RWPE2 (cell line): ENCODE results near the gene SDR42E2.
"Not testable (repeated sequence)": the region's sequence is repeated elsewhere in the genome, so short reads cannot be mapped to it uniquely, and the experiment has no call there.

Source experiments
- ATAC-seq: fragments of 200-7000 bp; cut with Tn5 transposase; 3 replicates; pipeline ENCODE4 v1.9.1; 2021; ENCODE audit warnings: low read depth
- DNase-seq: peaks from one replicate; pipeline ENCODE4 v3.0.0-alpha.2; 2020; ENCODE audit warnings: low spot score
- H3K27ac ChIP-seq: fragments of 450-650 bp; 2 replicates; pipeline ENCODE4 v1.5.1; 2017; ENCODE audit warnings: mild to moderate bottlenecking; ENCODE audit not compliant: poor library complexity, severe bottlenecking
- H3K27me3 ChIP-seq: fragments of 250-450 bp; sonication (Bioruptor Pico); 2 replicates; pipeline ENCODE4 v1.5.1; 2021; ENCODE audit warnings: mild to moderate bottlenecking, moderate library complexity; ENCODE audit not compliant: insufficient read depth, poor library complexity, severe bottlenecking
- H3K36me3 ChIP-seq: fragments of 250-450 bp; sonication (Bioruptor Pico); 2 replicates; pipeline ENCODE4 v1.5.1; 2020; ENCODE audit warnings: low read depth, mild to moderate bottlenecking, moderate library complexity
- H3K4me1 ChIP-seq: fragments of 250-450 bp; sonication (Bioruptor Pico); 2 replicates; pipeline ENCODE4 v1.5.1; 2021; ENCODE audit warnings: mild to moderate bottlenecking, moderate library complexity; ENCODE audit not compliant: insufficient read depth, poor library complexity, severe bottlenecking
- H3K4me3 ChIP-seq: fragments of 250-450 bp; sonication (Bioruptor Pico); 2 replicates; pipeline ENCODE4 v1.5.1; 2021; ENCODE audit warnings: mild to moderate bottlenecking, moderate library complexity; ENCODE audit not compliant: severe bottlenecking
- H3K9me3 ChIP-seq: fragments of 250-450 bp; sonication (Bioruptor Pico); 2 replicates; pipeline ENCODE4 v1.5.1; 2021; ENCODE audit warnings: mild to moderate bottlenecking, moderate library complexity; ENCODE audit not compliant: severe bottlenecking
- TF ChIP-seq, protein P1 (sequence below): fragments of 450-650 bp; IDR thresholded peaks from one replicate; pipeline ENCODE4 v1.5.1; 2017; ENCODE audit warnings: mild to moderate bottlenecking, moderate library complexity; ENCODE audit not compliant: poor library complexity, severe bottlenecking

SDR42E2 gene

GRCh38 chr16:22171953-22172352 lies 9.6 kb downstream of the SDR42E2 start:
- no peak for DNase-seq
- Histone ChIP-seq H3K9me3 (no peaks in the 10 kb centered on the region), H3K4me3 (no peak overlapping the region), H3K27me3 (no peaks in the 10 kb centered on the region), H3K27ac (no peak overlapping the region), H3K4me1 (no peaks in the 10 kb centered on the region), H3K36me3 (no peaks in the 10 kb centered on the region)
- no peak for ATAC-seq
- TF ChIP-seq, protein P1, sequence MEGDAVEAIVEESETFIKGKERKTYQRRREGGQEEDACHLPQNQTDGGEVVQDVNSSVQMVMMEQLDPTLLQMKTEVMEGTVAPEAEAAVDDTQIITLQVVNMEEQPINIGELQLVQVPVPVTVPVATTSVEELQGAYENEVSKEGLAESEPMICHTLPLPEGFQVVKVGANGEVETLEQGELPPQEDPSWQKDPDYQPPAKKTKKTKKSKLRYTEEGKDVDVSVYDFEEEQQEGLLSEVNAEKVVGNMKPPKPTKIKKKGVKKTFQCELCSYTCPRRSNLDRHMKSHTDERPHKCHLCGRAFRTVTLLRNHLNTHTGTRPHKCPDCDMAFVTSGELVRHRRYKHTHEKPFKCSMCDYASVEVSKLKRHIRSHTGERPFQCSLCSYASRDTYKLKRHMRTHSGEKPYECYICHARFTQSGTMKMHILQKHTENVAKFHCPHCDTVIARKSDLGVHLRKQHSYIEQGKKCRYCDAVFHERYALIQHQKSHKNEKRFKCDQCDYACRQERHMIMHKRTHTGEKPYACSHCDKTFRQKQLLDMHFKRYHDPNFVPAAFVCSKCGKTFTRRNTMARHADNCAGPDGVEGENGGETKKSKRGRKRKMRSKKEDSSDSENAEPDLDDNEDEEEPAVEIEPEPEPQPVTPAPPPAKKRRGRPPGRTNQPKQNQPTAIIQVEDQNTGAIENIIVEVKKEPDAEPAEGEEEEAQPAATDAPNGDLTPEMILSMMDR = no peak

DNA sequence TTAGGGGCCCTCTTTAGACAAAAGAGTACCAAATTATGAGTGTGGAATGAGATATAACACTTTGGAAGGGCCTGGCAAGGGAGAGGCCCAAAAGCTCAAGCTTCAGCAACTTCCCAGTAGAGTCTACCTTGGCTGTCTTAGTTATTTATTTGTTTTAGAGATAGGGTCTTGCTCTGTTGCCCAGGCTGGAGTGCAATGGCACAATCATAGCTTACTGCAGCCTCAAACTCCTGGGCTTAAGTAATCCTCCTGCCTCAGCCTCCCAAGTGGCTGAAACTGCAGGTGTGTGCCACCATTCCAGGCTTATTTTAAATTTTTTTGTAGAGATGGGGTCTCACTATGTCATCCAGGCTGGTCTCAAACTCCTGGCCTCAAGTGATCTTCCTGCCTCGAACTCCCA lies 10.3 kb downstream of the SDR42E2 start:
- H3K4me3 ChIP-seq, H3K4me1 ChIP-seq, ATAC-seq, H3K27me3 ChIP-seq, H3K36me3 ChIP-seq, H3K27ac ChIP-seq, H3K9me3 ChIP-seq, DNase-seq: not testable (repeated sequence)

GRCh38 chr16:22174642-22175041 lies 12.3 kb downstream of the SDR42E2 start:
- Histone ChIP-seq H3K4me3 (no peak overlapping the region), H3K36me3 (no peaks in the 10 kb centered on the region), H3K4me1 (no peaks in the 10 kb centered on the region), H3K27ac (no peak overlapping the region), H3K27me3 (no peaks in the 10 kb centered on the region), H3K9me3 (no peaks in the 10 kb centered on the region)
- DNase-seq (no peak), ATAC-seq (no peak)
- TF ChIP-seq, protein P1 = no peak

- Histone ChIP-seq H3K36me3 (no peaks in the 10 kb centered on the region), H3K27me3 (no peaks in the 10 kb centered on the region), H3K27ac (no peak overlapping the region), H3K4me1 (no peaks in the 10 kb centered on the region), H3K4me3 (no peak overlapping the region), H3K9me3 (no peaks in the 10 kb centered on the region)
- no peak for ATAC-seq
- TF ChIP-seq, protein P1 = no peak
- DNase-seq = no peak
Measured at GRCh38 chr16:22177968-22178930, 15.9 kb downstream of the SDR42E2 start.

DNA sequence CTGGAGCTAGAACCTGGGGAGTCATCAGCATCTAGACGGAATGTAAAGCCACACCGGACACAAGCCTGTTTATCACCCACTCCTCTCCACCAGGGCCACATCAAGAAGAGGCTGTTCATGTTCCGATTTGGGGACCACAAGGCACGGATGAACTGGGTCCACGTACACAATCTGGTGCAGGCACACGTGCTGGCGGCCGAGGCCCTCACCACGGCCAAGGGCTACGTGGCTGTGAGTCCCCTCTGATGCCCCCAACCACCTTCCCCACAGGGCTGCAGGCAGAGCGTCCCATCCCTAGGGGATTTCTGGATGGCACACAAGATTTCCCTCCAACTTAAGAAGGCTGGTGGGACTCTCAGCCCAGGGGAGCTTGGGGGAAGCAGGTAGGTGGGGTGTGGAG lies 19.1 kb downstream of the SDR42E2 start:
- ATAC-seq = no peak
- TF ChIP-seq, protein P1 = no peak
- Histone ChIP-seq H3K4me3 (no peak overlapping the region), H3K9me3 (no peaks in the 10 kb centered on the region), H3K4me1 (no peaks in the 10 kb centered on the region), H3K36me3 (no peaks in the 10 kb centered on the region), H3K27me3 (no peaks in the 10 kb centered on the region), H3K27ac (no peak overlapping the region)
- DNase-seq = no peak
